ENCODE measurements around the gene DNM2. TPM values are rescaled to one million over a fixed set of nuclear protein-coding genes. Genes with fewer than 3 reads are reported as not detected.

The DNM2 gene
- polyA plus RNA-seq, 4 donors, result 130 to 145 (median 136) TPM

Other genes with a start within 250 kb of the DNM2 start
- gene KEAP1, start 214.7 kb upstream of the DNM2 start, polyA plus RNA-seq (ENCODE audit: insufficient read length in 4 of 4), result 10 to 100 TPM; 70.0 to 86.6 (median 79.0) TPM
- gene S1PR5, start 200.6 kb upstream of the DNM2 start, polyA plus RNA-seq (ENCODE audit: insufficient read length in 4 of 4), result 1 to 10 TPM; 1.6 to 2.0 (median 1.6) TPM
- 10 to 100 TPM; 30.2 to 39.2 (median 35.0) TPM for gene ATG4D, start 174.2 kb upstream of the DNM2 start, polyA plus RNA-seq (ENCODE audit: insufficient read length in 4 of 4)
- 10 to 100 TPM; 30.9 to 35.5 (median 32.4) TPM for gene KRI1, start 152.1 kb upstream of the DNM2 start, polyA plus RNA-seq (ENCODE audit: insufficient read length in 4 of 4)
- 10 to 100 TPM; 10.7 to 12.3 (median 11.8) TPM for gene CDKN2D, start 149.1 kb upstream of the DNM2 start, polyA plus RNA-seq (ENCODE audit: insufficient read length in 4 of 4)
- 10 to 100 TPM; 43.0 to 56.7 (median 47.6) TPM for gene AP1M2, start 130.8 kb upstream of the DNM2 start, polyA plus RNA-seq (ENCODE audit: insufficient read length in 4 of 4)
- 100 to 1,000 TPM; 200 to 221 (median 213) TPM for gene SLC44A2, start 92.5 kb upstream of the DNM2 start, polyA plus RNA-seq (ENCODE audit: insufficient read length in 4 of 4)
- gene ILF3, start 63.7 kb upstream of the DNM2 start, polyA plus RNA-seq (ENCODE audit: insufficient read length in 4 of 4), result 100 to 1,000 TPM; 275 to 291 (median 278) TPM
- gene QTRT1, start 16.6 kb upstream of the DNM2 start, polyA plus RNA-seq (ENCODE audit: insufficient read length in 4 of 4), result 10 to 100 TPM; 42.4 to 67.3 (median 46.2) TPM
- gene TMED1, start 118.1 kb downstream of the DNM2 start, polyA plus RNA-seq (ENCODE audit: insufficient read length in 4 of 4), result 10 to 100 TPM; 42.8 to 73.6 (median 52.2) TPM
- gene C19orf38, start 130.3 kb downstream of the DNM2 start, polyA plus RNA-seq (ENCODE audit: insufficient read length in 4 of 4), result 1 to 10 TPM; 1.5 to 2.3 (median 2.0) TPM
- 10 to 100 TPM; 42.5 to 58.2 (median 45.3) TPM for gene CARM1, start 153.5 kb downstream of the DNM2 start, polyA plus RNA-seq (ENCODE audit: insufficient read length in 4 of 4)
- gene YIPF2, start 210.6 kb downstream of the DNM2 start, polyA plus RNA-seq (ENCODE audit: insufficient read length in 4 of 4), result 10 to 100 TPM; 40.1 to 57.4 (median 42.0) TPM
- gene TIMM29, start 210.7 kb downstream of the DNM2 start, polyA plus RNA-seq (ENCODE audit: insufficient read length in 4 of 4), result 10 to 100 TPM; 23.3 to 29.0 (median 25.3) TPM
- 100 to 1,000 TPM; 132 to 157 (median 147) TPM for gene SMARCA4, start 243.0 kb downstream of the DNM2 start, polyA plus RNA-seq (ENCODE audit: insufficient read length in 4 of 4)